Caco-2 (cell line): ENCODE data around the gene SSTR5. TPM values are rescaled to one million over a fixed set of nuclear protein-coding genes. Genes with fewer than 3 reads are reported as not detected.

Experiments
- BruUV-seq: library from RNA; stranded (reverse); fragments of 400-500 nt; replicated peaks from 2 replicates; lab custom pipeline; 2021; lab: Mats Ljungman, UMichigan
- CTCF ChIA-PET: fragments of 300-600 bp; sonication (Branson Sonifier 250); formaldehyde crosslinking; loops from one replicate; lab custom pipeline; 2022; ENCODE audit warnings: antibody characterized with exemption; lab: Charles Lee
- POLR2A ChIA-PET: fragments of 300-600 bp; sonication (Branson Sonifier 250); formaldehyde crosslinking; loops from one replicate; lab custom pipeline; 2022; ENCODE audit warnings: antibody characterized with exemption; lab: Charles Lee
- DNase-seq, 2 experiments: peaks; one replicate each; pipeline versions ENCODE4 v3.0.0 to v3.0.0-alpha.2; 2020 to 2022
- H3K27me3 ChIP-seq: replicated peaks from 2 replicates; pipeline ENCODE4 v1.6.0; 2011; ENCODE audit warnings: low read length; ENCODE audit not compliant: control insufficient read depth, insufficient read depth
- H3K36me3 ChIP-seq: 2 replicates; pipeline ENCODE4 v1.5.1; 2011; ENCODE audit warnings: low read length; ENCODE audit not compliant: control insufficient read depth, insufficient read depth
- H3K4me1 ChIP-seq: fragments of 250-450 bp; sonication (Bioruptor Pico); 2 replicates; pipeline ENCODE4 v1.5.1; 2020; ENCODE audit warnings: mild to moderate bottlenecking
- H3K4me3 ChIP-seq: 2 replicates; pipeline ENCODE4 v1.5.1; 2011; ENCODE audit warnings: low read depth, mild to moderate bottlenecking, control low read depth, low read length
- H3K9me3 ChIP-seq: fragments of 250-450 bp; sonication (Bioruptor Pico); 2 replicates; pipeline ENCODE4 v1.5.1; 2020; ENCODE audit warnings: mild to moderate bottlenecking, moderate library complexity
- H3K27ac Mint-ChIP-seq: one replicate; pipeline ENCODE4 v1.8.0; 2022; ENCODE audit warnings: mixed read lengths; ENCODE audit not compliant: unreplicated experiment
- H3K27me3 Mint-ChIP-seq: one replicate; pipeline ENCODE4 v1.8.0; 2022; ENCODE audit warnings: mixed read lengths; ENCODE audit not compliant: insufficient read depth, unreplicated experiment
- H3K36me3 Mint-ChIP-seq: one replicate; pipeline ENCODE4 v1.8.0; 2022; ENCODE audit warnings: mild to moderate bottlenecking, mixed read lengths; ENCODE audit not compliant: insufficient read depth, unreplicated experiment
- H3K4me1 Mint-ChIP-seq: one replicate; pipeline ENCODE4 v1.8.0; 2022; ENCODE audit warnings: low read depth, mixed read lengths; ENCODE audit not compliant: unreplicated experiment
- H3K4me3 Mint-ChIP-seq: one replicate; pipeline ENCODE4 v1.8.0; 2022; ENCODE audit warnings: mild to moderate bottlenecking, moderate library complexity, mixed read lengths; ENCODE audit not compliant: unreplicated experiment
- H3K9me3 Mint-ChIP-seq: one replicate; pipeline ENCODE4 v1.8.0; 2022; ENCODE audit warnings: mixed read lengths; ENCODE audit not compliant: unreplicated experiment
- CTCF ChIP-seq, 2 experiments: fragments of 200-600 bp in 1 of 2; IDR thresholded peaks; 1 replicate in 1 of 2; 2 replicates in 1 of 2; pipeline versions ENCODE4 v1.5.1 to v1.8.0; 2011 to 2022; ENCODE audit warnings: antibody characterized with exemption in 1 of 2, control low read depth in 1 of 2, inconsistent platforms in 1 of 2, low read depth in 1 of 2, low read length in 1 of 2, mild to moderate bottlenecking in 1 of 2, moderate library complexity in 1 of 2; ENCODE audit not compliant: insufficient read depth in 1 of 2, severe bottlenecking in 1 of 2, unreplicated experiment in 1 of 2
- intact Hi-C: fragments of 100-400 bp; cut with micrococcal nuclease; formaldehyde crosslinking; loops from one replicate; pipeline ENCODE4 v1.10.0; 2022; ENCODE audit not compliant: unreplicated experiment
- total RNA-seq: library from RNA; stranded (reverse); gene quantifications from 2 replicates; pipeline ENCODE4 v1.2.3, GENCODE V29; 2022

SSTR5 gene
- total RNA-seq, 1 experiment from 2014 or later = 0.23 TPM

GRCh38 chr16:1050921-1051320 lies 21.6 kb upstream of the SSTR5 start:
- no TSS peak for BruUV-seq
- POLR2A ChIA-PET = no interaction called here
- no peak for DNase-seq
- Histone ChIP-seq H3K4me1 (peaks cover 5% of the 10 kb centered on the region; the same call in 1 of the 2 replicates), H3K9me3 (no peaks in the 10 kb centered on the region), H3K36me3 (no peaks in the 10 kb centered on the region), H3K4me3 (no peak overlapping the region), H3K27me3 (no peaks in the 10 kb centered on the region)
- Mint-ChIP-seq H3K4me1 (no peaks in the 10 kb centered on the region), H3K36me3 (no peaks in the 10 kb centered on the region), H3K27me3 (no peaks in the 10 kb centered on the region), H3K9me3 (no peaks in the 10 kb centered on the region), H3K27ac (no peak overlapping the region), H3K4me3 (no peak overlapping the region)
- CTCF ChIA-PET = no interaction called here
- TF ChIP-seq CTCF (IDR thresholded peaks at IDR 0.05; ENCODE audit: insufficient read depth in 1 of 2, low read depth in 1 of 2, low read length in 1 of 2, severe bottlenecking in 1 of 2, unreplicated experiment in 1 of 2) = no peak
- intact Hi-C loops = no loop called here

GRCh38 chr16:1051446-1051845 lies 21.1 kb upstream of the SSTR5 start:
- Mint-ChIP-seq H3K27me3 (no peaks in the 10 kb centered on the region), H3K36me3 (no peaks in the 10 kb centered on the region), H3K4me1 (no peaks in the 10 kb centered on the region), H3K4me3 (no peak overlapping the region), H3K9me3 (no peaks in the 10 kb centered on the region), H3K27ac (no peak overlapping the region)
- ChIA-PET POLR2A (no interaction called here), CTCF (no interaction called here)
- Histone ChIP-seq H3K9me3 (no peaks in the 10 kb centered on the region), H3K27me3 (no peaks in the 10 kb centered on the region), H3K4me1 (peaks cover 5% of the 10 kb centered on the region; the same call in 1 of the 2 replicates), H3K36me3 (no peaks in the 10 kb centered on the region), H3K4me3 (no peak overlapping the region)
- TF ChIP-seq CTCF (IDR thresholded peaks at IDR 0.05; ENCODE audit: insufficient read depth in 1 of 2, low read depth in 1 of 2, low read length in 1 of 2, severe bottlenecking in 1 of 2, unreplicated experiment in 1 of 2) = no peak
- DNase-seq = no peak
- no TSS peak for BruUV-seq
- intact Hi-C loops = no loop called here

GRCh38 chr16:1052721-1053120 lies 19.8 kb upstream of the SSTR5 start:
- no peaks in the 10 kb centered on the region for H3K36me3 ChIP-seq
- ChIA-PET CTCF (no interaction called here), POLR2A (no interaction called here)
- intact Hi-C loops = no loop called here
- Mint-ChIP-seq H3K4me3 (no peak overlapping the region), H3K36me3 (no peaks in the 10 kb centered on the region), H3K27me3 (no peaks in the 10 kb centered on the region), H3K4me1 (no peaks in the 10 kb centered on the region), H3K9me3 (no peaks in the 10 kb centered on the region), H3K27ac (no peak overlapping the region)
- H3K9me3 ChIP-seq = no peaks in the 10 kb centered on the region
- no TSS peak for BruUV-seq
- TF ChIP-seq CTCF (IDR thresholded peaks at IDR 0.05; ENCODE audit: insufficient read depth in 1 of 2, low read depth in 1 of 2, low read length in 1 of 2, severe bottlenecking in 1 of 2, unreplicated experiment in 1 of 2) = no peak
- H3K27me3 ChIP-seq = no peaks in the 10 kb centered on the region
- no peak for DNase-seq
- no peak overlapping the region for H3K4me3 ChIP-seq
- peaks cover 5% of the 10 kb centered on the region; the same call in 1 of the 2 replicates for H3K4me1 ChIP-seq
